ENCODE measurements around the gene RNU2-1. TPM values are rescaled to one million over a fixed set of nuclear protein-coding genes. Genes with fewer than 3 reads are reported as not detected.
A peak's percentile ranks its signal among the peaks of the same experiment; 100 is the strongest.

The RNU2-1 gene
- total RNA-seq, 6 experiments from 2014 or later: 2,816 to 4,226 (median 3,242) TPM

- TF ChIP-seq CTCF (IDR thresholded peaks at IDR 0.05): no peak
- Mint-ChIP-seq H3K36me3 (ENCODE audit: low read depth) (peaks cover 14% of the 10 kb centered on the region), H3K27me3 (ENCODE audit: insufficient read depth) (no peaks in the 10 kb centered on the region; the same call in 1 of the 2 replicates), H3K4me1 (ENCODE audit: low read depth) (peaks cover 15% of the 10 kb centered on the region), H3K27ac (peak overlapping the region; percentile 52; the same call in 1 of the 2 replicates), H3K4me3 (no peak overlapping the region), H3K9me3 (no peaks in the 10 kb centered on the region)
- DNase-seq: no peak
These were observed 16.1 kb downstream of the RNU2-1 start for GRCh38 chr17:43217614-43218087.

GRCh38 chr17:43216762-43217613 lies 16.8 kb downstream of the RNU2-1 start:
- TF ChIP-seq CTCF (IDR thresholded peaks at IDR 0.05): no peak
- Mint-ChIP-seq H3K27me3 (ENCODE audit: insufficient read depth) (no peaks in the 10 kb centered on the region; the same call in 1 of the 2 replicates), H3K27ac (no peak overlapping the region), H3K4me3 (no peak overlapping the region), H3K4me1 (ENCODE audit: low read depth) (peaks cover 21% of the 10 kb centered on the region), H3K9me3 (no peaks in the 10 kb centered on the region), H3K36me3 (ENCODE audit: low read depth) (peaks cover 21% of the 10 kb centered on the region)
- no peak for DNase-seq

GRCh38 chr17:43216369-43216761 lies 17.4 kb downstream of the RNU2-1 start:
- Mint-ChIP-seq H3K27ac (no peak overlapping the region), H3K36me3 (ENCODE audit: low read depth) (peaks cover 21% of the 10 kb centered on the region), H3K27me3 (ENCODE audit: insufficient read depth) (no peaks in the 10 kb centered on the region; the same call in 1 of the 2 replicates), H3K9me3 (no peaks in the 10 kb centered on the region), H3K4me3 (no peak overlapping the region), H3K4me1 (ENCODE audit: low read depth) (peaks cover 25% of the 10 kb centered on the region)
- TF ChIP-seq CTCF (IDR thresholded peaks at IDR 0.05): no peak
- no peak for DNase-seq

GRCh38 chr17:43215341-43215740 lies 18.4 kb downstream of the RNU2-1 start:
- Mint-ChIP-seq H3K9me3 (no peaks in the 10 kb centered on the region), H3K36me3 (ENCODE audit: low read depth) (peaks cover 21% of the 10 kb centered on the region), H3K4me3 (no peak overlapping the region), H3K27ac (no peak overlapping the region), H3K4me1 (ENCODE audit: low read depth) (peaks cover 35% of the 10 kb centered on the region), H3K27me3 (ENCODE audit: insufficient read depth) (no peaks in the 10 kb centered on the region; the same call in 1 of the 2 replicates)
- TF ChIP-seq CTCF (IDR thresholded peaks at IDR 0.05): no peak
- DNase-seq: no peak

GRCh38 chr17:43213545-43213944 lies 20.2 kb downstream of the RNU2-1 start:
- TF ChIP-seq CTCF (IDR thresholded peaks at IDR 0.05): no peak
- Mint-ChIP-seq H3K27me3 (ENCODE audit: insufficient read depth) (no peaks in the 10 kb centered on the region; the same call in 1 of the 2 replicates), H3K4me3 (peak overlapping the region; percentile 94), H3K27ac (peak overlapping the region; percentile 45; the same call in 1 of the 2 replicates), H3K36me3 (ENCODE audit: low read depth) (peaks cover 33% of the 10 kb centered on the region), H3K9me3 (no peaks in the 10 kb centered on the region), H3K4me1 (ENCODE audit: low read depth) (peaks cover 42% of the 10 kb centered on the region)
- DNase-seq: no peak
